SK-N-SH (cell line): ENCODE results near the gene LTBP2. TPM values are rescaled to one million over a fixed set of nuclear protein-coding genes. Genes with fewer than 3 reads are reported as not detected.

ENCODE experiments used
- CTCF ChIA-PET: fragments of 300-600, 350-600 bp; formaldehyde crosslinking; extraction: SDS; loops from one replicate; lab custom pipeline; 2021; lab: Yijun Ruan, JAX
- POLR2A ChIA-PET: fragments of 350-600 bp; sonication (Branson Sonifier 250); formaldehyde crosslinking; extraction: SDS; loops from one replicate; lab custom pipeline; 2020; ENCODE audit warnings: antibody characterized with exemption, inconsistent platforms; lab: Yijun Ruan, JAX
- DNase-seq: peaks from one replicate; pipeline ENCODE4 v3.0.0; 2012
- H2AFZ ChIP-seq: fragments of 200-600 bp; sonication (generic); 2 replicates; pipeline ENCODE4 v1.8.1; 2016; ENCODE audit warnings: antibody characterized with exemption, mild to moderate bottlenecking, low read depth
- H3F3A ChIP-seq: fragments of 200-600 bp; sonication (generic); replicated peaks from 2 replicates; pipeline ENCODE3; 2016; ENCODE audit warnings: antibody characterized with exemption, mild to moderate bottlenecking; ENCODE audit not compliant: insufficient read depth
- H3K27ac ChIP-seq, 2 experiments: fragments of 200-500 bp in 1 of 2; fragments of 200-600 bp in 1 of 2; sonication (Bioruptor generic) in 1 of 2; sonication (generic), shearing (Covaris generic) in 1 of 2; 2 replicates each; pipeline versions ENCODE4 v1.5.1 to v1.6.1; 2014 to 2016; ENCODE audit warnings: low read depth in 2 of 2, inconsistent platforms in 1 of 2, low read length in 1 of 2, mild to moderate bottlenecking in 1 of 2, mixed read lengths in 1 of 2
- H3K27me3 ChIP-seq: fragments of 200-600 bp; sonication (generic), shearing (Covaris generic); 2 replicates; pipeline ENCODE4 v1.6.1; 2016; ENCODE audit warnings: mixed run types; ENCODE audit not compliant: insufficient read depth
- H3K36me3 ChIP-seq, 2 experiments: fragments of 200-500 bp in 1 of 2; fragments of 200-600 bp in 1 of 2; sonication (Bioruptor generic) in 1 of 2; sonication (generic) in 1 of 2; replicated peaks in 1 of 2; 2 replicates each; pipeline versions ENCODE3 to v1.5.1; 2014 to 2016; ENCODE audit warnings: low read length in 1 of 2, mild to moderate bottlenecking in 1 of 2; ENCODE audit not compliant: insufficient read depth in 2 of 2, control insufficient read depth in 1 of 2
- H3K4me1 ChIP-seq, 2 experiments: fragments of 200-500 bp in 1 of 2; fragments of 200-600 bp in 1 of 2; sonication (Bioruptor generic) in 1 of 2; sonication (generic), shearing (Covaris generic) in 1 of 2; 2 replicates each; pipeline versions ENCODE4 v1.5.1 to v1.6.1; 2014 to 2016; ENCODE audit warnings: low read depth in 1 of 2, low read length in 1 of 2, mixed run types in 1 of 2; ENCODE audit not compliant: insufficient read depth in 2 of 2, control insufficient read depth in 1 of 2
- H3K4me2 ChIP-seq: fragments of 200-600 bp; sonication (generic), shearing (Covaris generic); 2 replicates; pipeline ENCODE4 v1.6.1; 2017; ENCODE audit warnings: mixed run types
- H3K4me3 ChIP-seq, 2 experiments: fragments of 200-500 bp in 1 of 2; fragments of 200-600 bp in 1 of 2; sonication (Bioruptor generic) in 1 of 2; sonication (generic), shearing (Covaris generic) in 1 of 2; 2 replicates each; pipeline versions ENCODE4 v1.5.1 to v1.8.1; 2014 to 2016; ENCODE audit warnings: low read depth in 2 of 2, inconsistent platforms in 1 of 2, low read length in 1 of 2, mild to moderate bottlenecking in 1 of 2, mixed read lengths in 1 of 2, moderate library complexity in 1 of 2
- H3K79me2 ChIP-seq: fragments of 200-600 bp; sonication (generic); 2 replicates; pipeline ENCODE4 v1.8.1; 2017; ENCODE audit warnings: mild to moderate bottlenecking; ENCODE audit not compliant: insufficient read depth
- H3K9ac ChIP-seq: fragments of 200-600 bp; sonication (generic); 2 replicates; pipeline ENCODE4 v1.6.1; 2017; ENCODE audit warnings: mixed run types
- H3K9me2 ChIP-seq: fragments of 200-600 bp; sonication (generic); 2 replicates; pipeline ENCODE4 v1.6.1; 2017; ENCODE audit warnings: mixed run types
- H3K9me3 ChIP-seq: fragments of 200-600 bp; sonication (generic); 2 replicates; pipeline ENCODE4 v1.6.1; 2017; ENCODE audit warnings: mixed run types, mild to moderate bottlenecking, moderate library complexity
- H4K20me1 ChIP-seq: fragments of 200-600 bp; sonication (generic); 2 replicates; pipeline ENCODE4 v1.6.1; 2017; ENCODE audit warnings: mild to moderate bottlenecking, mixed run types; ENCODE audit not compliant: insufficient read depth
- FOXM1 ChIP-seq: IDR thresholded peaks from 2 replicates; pipeline ENCODE4 v1.4.0; 2012; ENCODE audit warnings: low read depth, mild to moderate bottlenecking
- GABPA ChIP-seq: IDR thresholded peaks from 2 replicates; pipeline ENCODE4 v1.4.0; 2012; ENCODE audit warnings: low read depth, mild to moderate bottlenecking
- GATA2 ChIP-seq: sonication (generic); formaldehyde crosslinking; IDR thresholded peaks from 2 replicates; pipeline ENCODE4 v1.5.0; 2020; ENCODE audit warnings: mild to moderate bottlenecking, missing genetic modification reagents
- MEF2A ChIP-seq: IDR thresholded peaks from 2 replicates; pipeline ENCODE4 v1.4.0; 2012; ENCODE audit warnings: low read depth, borderline replicate concordance
- MXI1 ChIP-seq: IDR thresholded peaks from 2 replicates; pipeline ENCODE4 v1.6.1; 2012; ENCODE audit warnings: mild to moderate bottlenecking, low read depth, low read length, improper control_type of control experiment
- NFIC ChIP-seq: IDR thresholded peaks from 2 replicates; pipeline ENCODE4 v1.4.0; 2012; ENCODE audit warnings: borderline replicate concordance
- POLR2AphosphoS5 ChIP-seq: IDR thresholded peaks from 2 replicates; pipeline ENCODE4 v1.6.1; 2012; ENCODE audit warnings: low read depth, low read length
- RAD21 ChIP-seq: IDR thresholded peaks from 2 replicates; pipeline ENCODE4 v1.6.1; 2012; ENCODE audit warnings: mild to moderate bottlenecking, low read length
- RCOR1 ChIP-seq: fragments of 150-350 bp; IDR thresholded peaks from 2 replicates; pipeline ENCODE4 v1.6.1; 2017; ENCODE audit warnings: antibody characterized with exemption, low read length
- RXRA ChIP-seq: IDR thresholded peaks from 2 replicates; pipeline ENCODE4 v1.4.0; 2012; ENCODE audit warnings: low read depth, mild to moderate bottlenecking, borderline replicate concordance
- SIN3A ChIP-seq: IDR thresholded peaks from 2 replicates; pipeline ENCODE4 v1.6.1; 2012; ENCODE audit warnings: low read depth, mild to moderate bottlenecking, low read length, moderate library complexity, borderline replicate concordance
- SMC3 ChIP-seq: IDR thresholded peaks from 2 replicates; pipeline ENCODE4 v1.6.1; 2012; ENCODE audit warnings: low read depth, low read length, improper control_type of control experiment
- TCF12 ChIP-seq: IDR thresholded peaks from 2 replicates; pipeline ENCODE4 v1.4.0; 2012
- TEAD4 ChIP-seq: IDR thresholded peaks from 2 replicates; pipeline ENCODE4 v1.4.0; 2012; ENCODE audit warnings: mild to moderate bottlenecking, borderline replicate concordance; ENCODE audit not compliant: insufficient read depth
- YY1 ChIP-seq: IDR thresholded peaks from 2 replicates; pipeline ENCODE4 v1.4.0; 2012; ENCODE audit warnings: low read depth, mild to moderate bottlenecking
- WGBS: methylation state at CpG from one replicate; pipeline ENCODE4 v1.1.6; 2017; ENCODE audit warnings: low lambda C conversion rate; 5-methylcytosine and 5-hydroxymethylcytosine counted together
- polyA plus RNA-seq, 3 experiments: library from polyadenylated mRNA; depleted of rRNA; stranded (reverse); fragments of >200 nt; gene quantifications; 2 replicates each; pipeline ENCODE4 v1.2.3, GENCODE V29; 2012
- TF ChIP-seq, protein P1 (sequence below): IDR thresholded peaks from 2 replicates; pipeline ENCODE4 v1.6.1; 2012; ENCODE audit warnings: mild to moderate bottlenecking, low read depth, low read length, moderate library complexity
- TF ChIP-seq, protein P2 (sequence below): fragments of 200-600 bp; sonication (generic); IDR thresholded peaks from 2 replicates; pipeline ENCODE4 v1.6.1; 2017; ENCODE audit warnings: antibody characterized with exemption, mild to moderate bottlenecking, moderate library complexity
- TF ChIP-seq, protein P3 (sequence below): IDR thresholded peaks from 2 replicates; pipeline ENCODE4; 2012
- TF ChIP-seq, protein P4 (sequence below): IDR thresholded peaks from 2 replicates; pipeline ENCODE4 v1.4.0; 2012; ENCODE audit warnings: low read depth, borderline replicate concordance

Gene LTBP2
- polyA plus RNA-seq, 1 of the 3 experiments (the other 2 are of a cell fraction) = 58.8 TPM

DNA sequence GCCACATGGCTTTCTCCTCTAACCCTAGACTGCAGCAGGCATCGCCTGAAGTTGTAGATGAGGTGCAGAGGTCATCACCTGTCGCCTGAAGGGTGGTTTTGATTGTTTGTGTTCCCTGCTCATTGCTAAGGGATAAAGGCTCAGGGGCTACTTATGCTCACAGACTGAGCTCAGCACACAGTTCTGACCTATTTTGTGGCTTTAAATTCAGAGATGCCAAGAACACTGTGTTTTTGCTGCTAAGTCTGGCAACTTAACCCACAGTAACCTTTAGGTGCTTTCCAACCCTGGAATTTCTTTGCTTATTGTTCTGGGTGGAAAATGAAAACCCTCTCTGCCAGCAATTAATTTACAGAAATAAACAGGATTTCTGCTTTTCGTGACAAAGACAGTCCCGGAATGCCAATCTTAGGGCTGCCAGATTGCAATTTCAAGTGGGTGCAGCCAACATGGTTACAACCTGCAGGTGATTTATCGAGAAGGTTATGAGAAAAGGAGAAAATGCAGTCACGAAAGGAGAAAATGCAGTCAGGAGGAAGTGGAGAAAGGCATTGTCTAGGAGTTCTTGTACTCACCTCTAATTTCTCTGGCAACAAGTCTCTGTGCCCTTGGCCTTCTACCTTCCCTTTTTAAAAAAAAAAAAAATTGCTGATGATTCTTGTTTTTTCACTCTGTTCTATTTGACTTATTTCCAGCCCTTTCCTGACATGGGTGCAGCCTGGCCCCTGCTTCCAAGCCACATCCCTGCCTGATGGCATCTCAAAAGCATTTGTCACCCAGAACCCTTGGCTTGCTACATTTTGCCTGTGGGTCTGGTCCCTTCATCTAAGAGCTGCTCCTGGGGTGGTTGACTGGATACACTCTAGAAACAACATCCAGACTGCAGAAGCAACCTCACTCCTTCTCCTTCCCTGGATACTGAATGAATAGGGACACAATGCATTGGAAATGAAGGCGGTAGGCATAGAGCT, 142.2 kb downstream of the LTBP2 start:
- H3K79me2 ChIP-seq = no peaks in the 10 kb centered on the region
- ChIA-PET CTCF (interaction anchor here (1.4 to 2.3 kb wide), 2 partner anchors 9 to 107 kb away, joined by 3 to 11 read pairs; no protein-coding TSS in a partner anchor), POLR2A (no interaction called here)
- no peak overlapping the region for H3K4me2 ChIP-seq
- H3K4me3 ChIP-seq = no peak overlapping the region
- H3K4me1 ChIP-seq = no peaks in the 10 kb centered on the region
- WGBS = 87% methylated on average over 7 of the region's 7 CpGs
- no peaks in the 10 kb centered on the region for H4K20me1 ChIP-seq
- H3K36me3 ChIP-seq = peaks cover 0 to 10% of the 10 kb centered on the region in 2 experiments
- TF ChIP-seq, protein P1, sequence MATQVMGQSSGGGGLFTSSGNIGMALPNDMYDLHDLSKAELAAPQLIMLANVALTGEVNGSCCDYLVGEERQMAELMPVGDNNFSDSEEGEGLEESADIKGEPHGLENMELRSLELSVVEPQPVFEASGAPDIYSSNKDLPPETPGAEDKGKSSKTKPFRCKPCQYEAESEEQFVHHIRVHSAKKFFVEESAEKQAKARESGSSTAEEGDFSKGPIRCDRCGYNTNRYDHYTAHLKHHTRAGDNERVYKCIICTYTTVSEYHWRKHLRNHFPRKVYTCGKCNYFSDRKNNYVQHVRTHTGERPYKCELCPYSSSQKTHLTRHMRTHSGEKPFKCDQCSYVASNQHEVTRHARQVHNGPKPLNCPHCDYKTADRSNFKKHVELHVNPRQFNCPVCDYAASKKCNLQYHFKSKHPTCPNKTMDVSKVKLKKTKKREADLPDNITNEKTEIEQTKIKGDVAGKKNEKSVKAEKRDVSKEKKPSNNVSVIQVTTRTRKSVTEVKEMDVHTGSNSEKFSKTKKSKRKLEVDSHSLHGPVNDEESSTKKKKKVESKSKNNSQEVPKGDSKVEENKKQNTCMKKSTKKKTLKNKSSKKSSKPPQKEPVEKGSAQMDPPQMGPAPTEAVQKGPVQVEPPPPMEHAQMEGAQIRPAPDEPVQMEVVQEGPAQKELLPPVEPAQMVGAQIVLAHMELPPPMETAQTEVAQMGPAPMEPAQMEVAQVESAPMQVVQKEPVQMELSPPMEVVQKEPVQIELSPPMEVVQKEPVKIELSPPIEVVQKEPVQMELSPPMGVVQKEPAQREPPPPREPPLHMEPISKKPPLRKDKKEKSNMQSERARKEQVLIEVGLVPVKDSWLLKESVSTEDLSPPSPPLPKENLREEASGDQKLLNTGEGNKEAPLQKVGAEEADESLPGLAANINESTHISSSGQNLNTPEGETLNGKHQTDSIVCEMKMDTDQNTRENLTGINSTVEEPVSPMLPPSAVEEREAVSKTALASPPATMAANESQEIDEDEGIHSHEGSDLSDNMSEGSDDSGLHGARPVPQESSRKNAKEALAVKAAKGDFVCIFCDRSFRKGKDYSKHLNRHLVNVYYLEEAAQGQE = no peak
- TF ChIP-seq RAD21 = no peak
- no peak for TF ChIP-seq SIN3A
- TF ChIP-seq POLR2AphosphoS5 = no peak
- TF ChIP-seq, protein P2, sequence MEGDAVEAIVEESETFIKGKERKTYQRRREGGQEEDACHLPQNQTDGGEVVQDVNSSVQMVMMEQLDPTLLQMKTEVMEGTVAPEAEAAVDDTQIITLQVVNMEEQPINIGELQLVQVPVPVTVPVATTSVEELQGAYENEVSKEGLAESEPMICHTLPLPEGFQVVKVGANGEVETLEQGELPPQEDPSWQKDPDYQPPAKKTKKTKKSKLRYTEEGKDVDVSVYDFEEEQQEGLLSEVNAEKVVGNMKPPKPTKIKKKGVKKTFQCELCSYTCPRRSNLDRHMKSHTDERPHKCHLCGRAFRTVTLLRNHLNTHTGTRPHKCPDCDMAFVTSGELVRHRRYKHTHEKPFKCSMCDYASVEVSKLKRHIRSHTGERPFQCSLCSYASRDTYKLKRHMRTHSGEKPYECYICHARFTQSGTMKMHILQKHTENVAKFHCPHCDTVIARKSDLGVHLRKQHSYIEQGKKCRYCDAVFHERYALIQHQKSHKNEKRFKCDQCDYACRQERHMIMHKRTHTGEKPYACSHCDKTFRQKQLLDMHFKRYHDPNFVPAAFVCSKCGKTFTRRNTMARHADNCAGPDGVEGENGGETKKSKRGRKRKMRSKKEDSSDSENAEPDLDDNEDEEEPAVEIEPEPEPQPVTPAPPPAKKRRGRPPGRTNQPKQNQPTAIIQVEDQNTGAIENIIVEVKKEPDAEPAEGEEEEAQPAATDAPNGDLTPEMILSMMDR = no peak
- TF ChIP-seq TEAD4 = no peak
- no peak for TF ChIP-seq MXI1
- no peak for TF ChIP-seq SMC3
- no peak for TF ChIP-seq RXRA
- no peak for TF ChIP-seq NFIC
- no peak for TF ChIP-seq GABPA
- TF ChIP-seq, protein P3, sequence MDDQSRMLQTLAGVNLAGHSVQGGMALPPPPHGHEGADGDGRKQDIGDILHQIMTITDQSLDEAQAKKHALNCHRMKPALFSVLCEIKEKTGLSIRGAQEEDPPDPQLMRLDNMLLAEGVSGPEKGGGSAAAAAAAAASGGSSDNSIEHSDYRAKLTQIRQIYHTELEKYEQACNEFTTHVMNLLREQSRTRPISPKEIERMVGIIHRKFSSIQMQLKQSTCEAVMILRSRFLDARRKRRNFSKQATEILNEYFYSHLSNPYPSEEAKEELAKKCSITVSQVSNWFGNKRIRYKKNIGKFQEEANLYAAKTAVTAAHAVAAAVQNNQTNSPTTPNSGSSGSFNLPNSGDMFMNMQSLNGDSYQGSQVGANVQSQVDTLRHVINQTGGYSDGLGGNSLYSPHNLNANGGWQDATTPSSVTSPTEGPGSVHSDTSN = no peak
- TF ChIP-seq YY1 = no peak
- TF ChIP-seq, protein P4, sequence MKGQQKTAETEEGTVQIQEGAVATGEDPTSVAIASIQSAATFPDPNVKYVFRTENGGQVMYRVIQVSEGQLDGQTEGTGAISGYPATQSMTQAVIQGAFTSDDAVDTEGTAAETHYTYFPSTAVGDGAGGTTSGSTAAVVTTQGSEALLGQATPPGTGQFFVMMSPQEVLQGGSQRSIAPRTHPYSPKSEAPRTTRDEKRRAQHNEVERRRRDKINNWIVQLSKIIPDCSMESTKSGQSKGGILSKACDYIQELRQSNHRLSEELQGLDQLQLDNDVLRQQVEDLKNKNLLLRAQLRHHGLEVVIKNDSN = no peak
- no peak for TF ChIP-seq RCOR1
- no peak for TF ChIP-seq GATA2 (CRISPR knock-in tag)
- TF ChIP-seq MEF2A = no peak
- TF ChIP-seq TCF12 = no peak
- TF ChIP-seq FOXM1 = no peak
- no peak for DNase-seq
- no peaks in the 10 kb centered on the region for H3K9me2 ChIP-seq
- no peaks in the 10 kb centered on the region for H3F3A ChIP-seq
- no peaks in the 10 kb centered on the region for H3K9me3 ChIP-seq
- H3K27me3 ChIP-seq = no peaks in the 10 kb centered on the region
- no peak overlapping the region for H3K9ac ChIP-seq
- no peak overlapping the region for H2AFZ ChIP-seq
- H3K27ac ChIP-seq = no peak overlapping the region
